Measurements from ENCODE around the gene TELO2. TPM values are rescaled to one million over a fixed set of nuclear protein-coding genes. Genes with fewer than 3 reads are reported as not detected.

Gene TELO2
- total and polyA plus RNA-seq, 2 experiments from 2014 or later = 51.6 to 58.7 TPM

GRCh38 chr16:1514507-1514906 is 21.3 kb downstream of the TELO2 start:
- H3K4me1 ChIP-seq (ENCODE audit: low read depth) = peaks cover 3% of the 10 kb centered on the region
- H3K36me3 ChIP-seq = no peaks in the 10 kb centered on the region
- DNase-seq (ENCODE audit: low read depth in 1 of 2, low spot score in 1 of 2) = no peak
- H3K27me3 ChIP-seq = no peaks in the 10 kb centered on the region
- H3K27ac ChIP-seq = no peak overlapping the region
- H3K9me3 ChIP-seq (ENCODE audit: low read depth) = no peaks in the 10 kb centered on the region
- TF ChIP-seq, protein P1, sequence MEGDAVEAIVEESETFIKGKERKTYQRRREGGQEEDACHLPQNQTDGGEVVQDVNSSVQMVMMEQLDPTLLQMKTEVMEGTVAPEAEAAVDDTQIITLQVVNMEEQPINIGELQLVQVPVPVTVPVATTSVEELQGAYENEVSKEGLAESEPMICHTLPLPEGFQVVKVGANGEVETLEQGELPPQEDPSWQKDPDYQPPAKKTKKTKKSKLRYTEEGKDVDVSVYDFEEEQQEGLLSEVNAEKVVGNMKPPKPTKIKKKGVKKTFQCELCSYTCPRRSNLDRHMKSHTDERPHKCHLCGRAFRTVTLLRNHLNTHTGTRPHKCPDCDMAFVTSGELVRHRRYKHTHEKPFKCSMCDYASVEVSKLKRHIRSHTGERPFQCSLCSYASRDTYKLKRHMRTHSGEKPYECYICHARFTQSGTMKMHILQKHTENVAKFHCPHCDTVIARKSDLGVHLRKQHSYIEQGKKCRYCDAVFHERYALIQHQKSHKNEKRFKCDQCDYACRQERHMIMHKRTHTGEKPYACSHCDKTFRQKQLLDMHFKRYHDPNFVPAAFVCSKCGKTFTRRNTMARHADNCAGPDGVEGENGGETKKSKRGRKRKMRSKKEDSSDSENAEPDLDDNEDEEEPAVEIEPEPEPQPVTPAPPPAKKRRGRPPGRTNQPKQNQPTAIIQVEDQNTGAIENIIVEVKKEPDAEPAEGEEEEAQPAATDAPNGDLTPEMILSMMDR (IDR thresholded peaks at IDR 0.05; ENCODE audit: low read depth, low read length) = no peak
- no peak overlapping the region for H3K4me3 ChIP-seq

- TF ChIP-seq, protein P1 (IDR thresholded peaks at IDR 0.05; ENCODE audit: low read depth, low read length) = no peak
- Histone ChIP-seq H3K27me3 (no peaks in the 10 kb centered on the region), H3K9me3 (ENCODE audit: low read depth) (no peaks in the 10 kb centered on the region), H3K4me1 (ENCODE audit: low read depth) (no peaks in the 10 kb centered on the region), H3K4me3 (no peak overlapping the region), H3K36me3 (peaks cover 2% of the 10 kb centered on the region), H3K27ac (no peak overlapping the region)
- DNase-seq (ENCODE audit: low read depth in 1 of 2, low spot score in 1 of 2) = no peak
Measured at GRCh38 chr16:1518626-1519135, 25.5 kb downstream of the TELO2 start.

DNA sequence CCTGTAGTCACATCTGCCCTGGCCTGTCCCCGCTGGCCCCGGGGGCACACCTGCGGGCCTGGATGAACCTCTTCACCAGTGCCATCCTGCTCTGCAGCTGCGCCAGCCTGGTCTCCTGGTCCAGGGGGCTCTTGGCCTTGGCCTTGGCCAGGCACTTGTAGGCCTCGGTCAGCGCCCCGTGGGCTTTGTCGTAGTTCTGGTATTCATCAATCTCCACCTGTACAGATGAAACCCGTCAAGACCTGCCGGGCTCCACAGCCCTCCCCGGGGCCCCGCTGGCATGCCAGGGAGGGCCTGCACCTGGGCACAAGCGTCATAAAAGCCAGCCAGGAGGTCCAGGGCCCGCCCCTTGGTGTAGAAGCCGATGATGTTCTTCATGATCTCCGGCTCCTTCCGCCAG is 26.7 kb downstream of the TELO2 start:
- H3K4me1 ChIP-seq (ENCODE audit: low read depth) = no peaks in the 10 kb centered on the region
- TF ChIP-seq, protein P1 (IDR thresholded peaks at IDR 0.05; ENCODE audit: low read depth, low read length) = no peak
- DNase-seq (ENCODE audit: low read depth in 1 of 2, low spot score in 1 of 2) = no peak
- peaks cover 2% of the 10 kb centered on the region for H3K36me3 ChIP-seq
- H3K27me3 ChIP-seq = no peaks in the 10 kb centered on the region
- H3K4me3 ChIP-seq = no peak overlapping the region
- no peaks in the 10 kb centered on the region for H3K9me3 ChIP-seq (ENCODE audit: low read depth)
- H3K27ac ChIP-seq = no peak overlapping the region

DNA sequence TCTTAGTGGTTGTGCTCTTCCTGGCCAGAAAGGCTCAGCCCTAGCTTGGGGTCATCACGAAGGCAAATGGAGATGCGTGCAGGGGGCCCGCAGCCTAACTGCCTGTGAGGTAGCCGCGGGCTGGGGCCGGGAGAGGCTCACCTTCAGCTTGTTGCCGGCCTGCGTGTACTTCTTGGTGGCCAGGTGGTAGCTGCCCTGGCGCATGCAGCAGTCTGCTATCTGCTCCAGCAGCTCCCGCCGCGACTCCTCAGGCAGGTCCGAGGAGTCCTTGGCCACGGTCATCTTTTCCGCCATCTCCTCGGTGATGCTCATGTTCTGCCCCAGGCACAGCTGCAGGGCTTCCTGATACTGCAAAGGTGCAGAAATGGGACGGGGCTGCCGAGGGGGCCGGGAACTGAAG is 27.3 kb downstream of the TELO2 start:
- peaks cover 2% of the 10 kb centered on the region for H3K36me3 ChIP-seq
- H3K4me3 ChIP-seq = no peak overlapping the region
- H3K4me1 ChIP-seq (ENCODE audit: low read depth) = no peaks in the 10 kb centered on the region
- no peaks in the 10 kb centered on the region for H3K27me3 ChIP-seq
- TF ChIP-seq, protein P1 (IDR thresholded peaks at IDR 0.05; ENCODE audit: low read depth, low read length) = no peak
- H3K9me3 ChIP-seq (ENCODE audit: low read depth) = no peaks in the 10 kb centered on the region
- DNase-seq (ENCODE audit: low read depth in 1 of 2, low spot score in 1 of 2) = no peak
- no peak overlapping the region for H3K27ac ChIP-seq

GRCh38 chr16:1523581-1524245 is 30.6 kb downstream of the TELO2 start:
- TF ChIP-seq, protein P1 (IDR thresholded peaks at IDR 0.05; ENCODE audit: low read depth, low read length) = no peak
- Histone ChIP-seq H3K4me1 (ENCODE audit: low read depth) (no peaks in the 10 kb centered on the region), H3K9me3 (ENCODE audit: low read depth) (no peaks in the 10 kb centered on the region), H3K4me3 (no peak overlapping the region), H3K27me3 (no peaks in the 10 kb centered on the region), H3K36me3 (peaks cover 2% of the 10 kb centered on the region), H3K27ac (no peak overlapping the region)
- DNase-seq (ENCODE audit: low read depth in 1 of 2, low spot score in 1 of 2) = no peak

All from cardiac muscle cell (in vitro differentiated cells and primary cell).